Calu3 (cell line): ENCODE results near the gene CGB8. TPM values are rescaled to one million over a fixed set of nuclear protein-coding genes. Genes with fewer than 3 reads are reported as not detected.

Source experiments
- BruUV-seq: library from RNA; stranded (reverse); fragments of 400-500 nt; replicated peaks from 2 replicates; lab custom pipeline; 2021; lab: Mats Ljungman, UMichigan
- CTCF ChIA-PET: fragments of 300-600 bp; sonication (Branson Sonifier 250); formaldehyde crosslinking; loops from one replicate; lab custom pipeline; 2022; ENCODE audit warnings: antibody characterized with exemption; lab: Charles Lee
- DNase-seq: peaks from one replicate; pipeline ENCODE4 v3.0.0; 2022
- H3K27ac Mint-ChIP-seq: one replicate; pipeline ENCODE4 v1.8.0; 2022; ENCODE audit warnings: mixed read lengths; ENCODE audit not compliant: unreplicated experiment
- H3K27me3 Mint-ChIP-seq: one replicate; pipeline ENCODE4 v1.8.0; 2022; ENCODE audit warnings: mixed read lengths; ENCODE audit not compliant: unreplicated experiment
- H3K36me3 Mint-ChIP-seq: one replicate; pipeline ENCODE4 v1.8.0; 2022; ENCODE audit warnings: mild to moderate bottlenecking, moderate library complexity, mixed read lengths; ENCODE audit not compliant: insufficient read depth, unreplicated experiment
- H3K4me1 Mint-ChIP-seq: one replicate; pipeline ENCODE4 v1.8.0; 2022; ENCODE audit warnings: mild to moderate bottlenecking, low read depth, mixed read lengths; ENCODE audit not compliant: unreplicated experiment
- H3K4me3 Mint-ChIP-seq: one replicate; pipeline ENCODE4 v1.8.0; 2022; ENCODE audit warnings: mild to moderate bottlenecking, low read depth, moderate library complexity, mixed read lengths; ENCODE audit not compliant: unreplicated experiment
- H3K9me3 Mint-ChIP-seq: one replicate; pipeline ENCODE4 v1.8.0; 2022; ENCODE audit warnings: low read depth, mixed read lengths; ENCODE audit not compliant: unreplicated experiment
- intact Hi-C: fragments of 100-400 bp; cut with micrococcal nuclease; formaldehyde crosslinking; loops from one replicate; pipeline ENCODE4 v1.10.0; 2022; ENCODE audit not compliant: unreplicated experiment
- microRNA-seq: library from miRNA; unstranded; fragments of <30 nt; microRNA quantifications from one replicate; pipeline ENCODE4 v1.2.0, GENCODE V29; 2022
- total RNA-seq: library from RNA; stranded (reverse); gene quantifications from 2 replicates; pipeline ENCODE4 v1.2.3, GENCODE V29; 2022
- TF ChIP-seq, protein P1 (sequence below): fragments of 200-600 bp; IDR thresholded peaks from one replicate; pipeline ENCODE4 v1.8.0; 2022; ENCODE audit warnings: antibody characterized with exemption; ENCODE audit not compliant: unreplicated experiment

Gene CGB8
- total RNA-seq, 1 experiment from 2014 or later: 0.54 TPM

GRCh38 chr19:48997972-48998371, 50.9 kb downstream of the CGB8 start:
- CTCF ChIA-PET: interaction anchor here (0.6 to 1.4 kb wide), 4 partner anchors 20 to 104 kb away, joined by 3 to 9 read pairs (median 4); no protein-coding TSS in a partner anchor
- peaks cover 71% of the 10 kb centered on the region for H3K36me3 Mint-ChIP-seq
- DNase-seq: peak; percentile 84
- H3K4me1 Mint-ChIP-seq: peaks cover 29% of the 10 kb centered on the region
- H3K9me3 Mint-ChIP-seq: no peaks in the 10 kb centered on the region
- H3K4me3 Mint-ChIP-seq: no peak overlapping the region
- intact Hi-C loops: loop anchor here (10.0 kb wide), 1 partner anchor 227 kb away; no protein-coding TSS in a partner anchor
- H3K27me3 Mint-ChIP-seq: no peaks in the 10 kb centered on the region
- no peak overlapping the region for H3K27ac Mint-ChIP-seq
- TF ChIP-seq, protein P1, sequence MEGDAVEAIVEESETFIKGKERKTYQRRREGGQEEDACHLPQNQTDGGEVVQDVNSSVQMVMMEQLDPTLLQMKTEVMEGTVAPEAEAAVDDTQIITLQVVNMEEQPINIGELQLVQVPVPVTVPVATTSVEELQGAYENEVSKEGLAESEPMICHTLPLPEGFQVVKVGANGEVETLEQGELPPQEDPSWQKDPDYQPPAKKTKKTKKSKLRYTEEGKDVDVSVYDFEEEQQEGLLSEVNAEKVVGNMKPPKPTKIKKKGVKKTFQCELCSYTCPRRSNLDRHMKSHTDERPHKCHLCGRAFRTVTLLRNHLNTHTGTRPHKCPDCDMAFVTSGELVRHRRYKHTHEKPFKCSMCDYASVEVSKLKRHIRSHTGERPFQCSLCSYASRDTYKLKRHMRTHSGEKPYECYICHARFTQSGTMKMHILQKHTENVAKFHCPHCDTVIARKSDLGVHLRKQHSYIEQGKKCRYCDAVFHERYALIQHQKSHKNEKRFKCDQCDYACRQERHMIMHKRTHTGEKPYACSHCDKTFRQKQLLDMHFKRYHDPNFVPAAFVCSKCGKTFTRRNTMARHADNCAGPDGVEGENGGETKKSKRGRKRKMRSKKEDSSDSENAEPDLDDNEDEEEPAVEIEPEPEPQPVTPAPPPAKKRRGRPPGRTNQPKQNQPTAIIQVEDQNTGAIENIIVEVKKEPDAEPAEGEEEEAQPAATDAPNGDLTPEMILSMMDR: peak; percentile 68
- BruUV-seq: no TSS peak

Small RNAs within 50 kb of the gene (microRNA-seq; reads per million reads assigned to microRNA genes)
- gene MIR6798: not detected

Other genes starting within 250 kb of the CGB8 start
- gene BCAT2, start 238.1 kb downstream of the CGB8 start, total RNA-seq: 84.4 and 91.0 TPM in 2 replicates
- gene HSD17B14, start 212.6 kb downstream of the CGB8 start, total RNA-seq: 2.6 and 5.7 TPM in 2 replicates
- gene PLEKHA4, start 180.5 kb downstream of the CGB8 start, total RNA-seq: 57.6 and 72.2 TPM in 2 replicates
- gene PPP1R15A, start 176.7 kb downstream of the CGB8 start, total RNA-seq: 118 TPM in 2 replicates
- not detected in 2 replicates for gene TULP2, start 150.4 kb downstream of the CGB8 start, total RNA-seq
- 162 and 173 TPM in 2 replicates for gene NUCB1, start 148.8 kb downstream of the CGB8 start, total RNA-seq
- gene DHDH, start 115.4 kb downstream of the CGB8 start, total RNA-seq: 2.1 and 5.3 TPM in 2 replicates
- 141 and 147 TPM in 2 replicates for gene BAX, start 94.2 kb downstream of the CGB8 start, total RNA-seq
- gene FTL, start 83.8 kb downstream of the CGB8 start, total RNA-seq: 1,459 and 1,979 TPM in 2 replicates
- 59.6 and 64.7 TPM in 2 replicates for gene GYS1, start 55.8 kb downstream of the CGB8 start, total RNA-seq
- gene RUVBL2, start 55.2 kb downstream of the CGB8 start, total RNA-seq: 184 and 199 TPM in 2 replicates
- gene LHB, start 32.0 kb downstream of the CGB8 start, total RNA-seq: 1.1 TPM in 1 of 2 replicates, not detected in the other
- gene CGB3, start 24.8 kb downstream of the CGB8 start, total RNA-seq: 1.1 TPM in 1 of 2 replicates, not detected in the other
- gene CGB2, start 17.2 kb downstream of the CGB8 start, total RNA-seq: 0.52 TPM in 1 of 2 replicates, not detected in the other
- not detected in 2 replicates for gene CGB1, start 12.2 kb downstream of the CGB8 start, total RNA-seq
- 2.6 and 3.3 TPM in 2 replicates for gene CGB5, start 5.3 kb downstream of the CGB8 start, total RNA-seq
- 0.66 and 1.0 TPM in 2 replicates for gene CGB7, start 8.6 kb upstream of the CGB8 start, total RNA-seq
- 0.69 and 0.83 TPM in 2 replicates for gene NTF4, start 15.7 kb upstream of the CGB8 start, total RNA-seq
- gene KCNA7, start 23.6 kb upstream of the CGB8 start, total RNA-seq: not detected in 2 replicates
- gene SNRNP70, start 36.3 kb upstream of the CGB8 start, total RNA-seq: 310 and 325 TPM in 2 replicates
- 7.0 and 7.5 TPM in 2 replicates for gene LIN7B, start 65.3 kb upstream of the CGB8 start, total RNA-seq
- 1.9 and 2.0 TPM in 2 replicates for gene C19orf73, start 70.0 kb upstream of the CGB8 start, total RNA-seq
- 4.9 and 6.0 TPM in 2 replicates for gene PPFIA3, start 70.4 kb upstream of the CGB8 start, total RNA-seq
- not detected in 2 replicates for gene HRC, start 106.3 kb upstream of the CGB8 start, total RNA-seq
- 70.0 and 79.9 TPM in 2 replicates for gene TRPM4, start 108.7 kb upstream of the CGB8 start, total RNA-seq